Stimulated activated CD4-positive, alpha-beta T cell treated with anti-CD3 and anti-CD28 coated beads, Interleukin-12 subunit alpha, Interleukin-12 subunit beta, amount 100 ng/mL, for 48 hours (primary cell): ENCODE data around the gene KASH5.
A peak's percentile ranks its signal among the peaks of the same experiment; 100 is the strongest.
"Not testable (repeated sequence)": the region's sequence is repeated elsewhere in the genome, so short reads cannot be mapped to it uniquely, and the experiment has no call there.

Source experiments
- DNase-seq, 3 donors: peaks; one replicate each; pipeline ENCODE4 v3.0.0-alpha.2; 2020; ENCODE audit warnings: low read depth in 2 of 3, low spot score in 1 of 3

Gene KASH5

DNA sequence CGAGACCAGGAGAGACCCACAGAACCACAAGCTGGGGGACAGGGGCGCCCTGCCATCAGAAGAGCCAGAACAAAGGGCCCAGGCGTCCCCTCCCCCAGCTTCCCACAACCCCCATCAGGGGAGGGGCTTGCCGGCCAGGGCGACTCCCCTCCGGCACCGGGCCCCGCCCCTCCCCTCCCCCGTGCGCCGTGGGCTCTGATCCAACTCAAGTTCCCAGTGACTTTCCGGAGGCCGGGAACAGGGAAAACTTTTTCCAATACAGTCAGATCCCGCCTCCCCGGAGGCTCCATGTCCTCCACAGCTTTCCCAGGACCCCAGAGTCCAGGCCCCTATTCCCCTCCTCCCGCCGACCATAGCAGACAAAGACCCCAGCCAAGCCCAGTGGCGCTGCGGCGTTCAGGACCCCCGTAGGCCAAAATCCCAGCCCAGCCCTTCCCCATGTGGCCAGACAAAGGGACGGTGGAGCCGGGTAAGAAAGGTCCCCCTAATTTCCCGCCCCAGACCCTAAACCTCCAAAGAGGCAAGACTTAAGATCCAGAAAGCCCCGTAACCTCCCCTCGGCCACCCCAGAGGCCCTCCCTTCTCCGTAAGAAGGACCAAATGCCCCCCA lies 26.5 kb upstream of the KASH5 start:
- no peak for DNase-seq

DNA sequence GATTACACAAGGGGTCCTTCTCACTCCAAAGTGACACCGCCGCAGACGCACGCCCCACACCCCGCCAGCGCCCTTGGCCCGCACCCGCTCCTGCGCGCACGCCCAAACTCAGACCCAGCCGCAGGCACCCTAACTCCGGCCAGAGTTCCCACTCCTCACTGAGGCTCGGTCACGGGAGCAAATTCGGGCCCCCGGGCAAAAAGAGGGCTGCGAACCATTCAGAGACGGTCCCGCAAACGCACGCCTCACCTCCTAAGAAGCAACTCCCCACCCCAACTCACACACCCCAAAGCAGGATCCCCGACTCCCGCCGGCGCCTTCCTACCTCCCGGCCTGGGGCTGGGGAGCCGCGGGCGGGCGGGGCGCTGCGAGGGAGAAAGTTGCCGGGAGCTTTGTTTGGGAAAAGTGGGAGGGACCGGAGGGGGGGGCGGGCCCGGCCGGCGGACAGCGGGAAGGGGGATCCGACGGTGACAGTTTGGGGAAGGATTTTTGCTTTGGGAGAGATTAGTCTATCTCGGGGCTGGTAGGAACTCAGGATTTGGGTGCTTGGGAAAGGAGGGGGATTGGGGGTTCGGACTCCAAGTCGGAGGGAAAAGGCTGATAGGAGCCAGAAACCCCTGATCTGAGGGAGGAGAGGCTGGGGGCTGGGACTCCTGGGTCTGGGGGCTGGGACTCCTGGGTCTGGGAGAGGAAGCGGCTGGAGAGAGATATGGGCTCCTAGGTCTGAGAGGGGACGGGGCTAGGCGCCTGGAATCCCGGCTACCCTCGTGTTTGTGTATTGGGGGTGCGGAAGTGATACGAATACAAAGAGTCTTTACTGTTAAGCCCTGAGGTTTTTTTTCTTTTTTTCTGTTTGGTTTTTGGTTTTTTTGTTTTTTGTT lies 25.8 kb upstream of the KASH5 start, which contains the start of gene TEAD2:
Gene TEAD2 (minus strand): TSS at position 369 of the 881 bp plus-strand sequence. CDS start 2,341 bp downstream, outside the sequence.
- no peak for DNase-seq

GRCh38 chr19:49362929-49363267 lies 25.2 kb upstream of the KASH5 start:
- DNase-seq, result no peak

DNA sequence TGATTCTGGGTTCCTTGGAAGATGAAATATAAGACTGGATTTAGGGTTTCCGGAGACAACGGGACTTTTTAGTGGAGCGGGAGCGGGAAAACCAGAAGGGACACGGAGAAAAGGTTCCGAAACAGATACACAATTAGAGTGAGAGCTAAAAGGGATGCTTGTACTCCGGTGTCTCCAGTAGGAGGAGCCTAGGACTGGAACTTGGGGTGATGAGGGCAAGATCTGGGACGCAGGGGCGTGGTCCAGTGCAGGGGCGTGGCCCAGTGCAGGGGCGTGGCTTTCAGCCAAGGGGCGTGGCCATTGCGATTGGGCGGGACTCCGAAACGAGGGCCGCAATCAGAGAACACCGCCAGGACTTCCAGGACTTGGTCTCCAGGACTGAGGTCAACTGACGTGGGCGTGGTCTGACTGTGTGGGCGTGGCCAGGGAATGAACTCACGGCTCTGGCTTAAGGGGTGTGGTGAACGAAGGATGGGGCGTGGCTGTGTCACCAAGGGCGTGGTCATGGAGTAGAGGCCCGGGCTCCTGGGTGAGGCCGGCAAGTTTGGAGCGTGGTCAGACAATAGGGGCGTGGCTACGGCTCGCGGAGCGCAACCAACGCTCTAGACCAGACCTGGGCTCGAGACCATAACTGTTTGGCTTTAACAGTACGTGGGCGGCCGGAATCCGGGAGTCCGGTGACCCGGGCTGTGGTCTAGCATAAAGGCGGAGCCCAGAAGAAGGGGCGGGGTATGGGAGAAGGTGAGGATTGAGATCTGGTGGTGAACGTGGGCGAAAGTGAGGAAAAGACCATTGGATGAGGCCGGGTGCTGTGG lies 24.6 kb upstream of the KASH5 start, which contains the start of gene DKKL1:
Gene DKKL1 (plus strand): TSS at position 610 of the 815 bp plus-strand sequence. CDS start 122 bp downstream, at position 732.
- peak; percentile 75 to 87 (median 85) for DNase-seq

DNA sequence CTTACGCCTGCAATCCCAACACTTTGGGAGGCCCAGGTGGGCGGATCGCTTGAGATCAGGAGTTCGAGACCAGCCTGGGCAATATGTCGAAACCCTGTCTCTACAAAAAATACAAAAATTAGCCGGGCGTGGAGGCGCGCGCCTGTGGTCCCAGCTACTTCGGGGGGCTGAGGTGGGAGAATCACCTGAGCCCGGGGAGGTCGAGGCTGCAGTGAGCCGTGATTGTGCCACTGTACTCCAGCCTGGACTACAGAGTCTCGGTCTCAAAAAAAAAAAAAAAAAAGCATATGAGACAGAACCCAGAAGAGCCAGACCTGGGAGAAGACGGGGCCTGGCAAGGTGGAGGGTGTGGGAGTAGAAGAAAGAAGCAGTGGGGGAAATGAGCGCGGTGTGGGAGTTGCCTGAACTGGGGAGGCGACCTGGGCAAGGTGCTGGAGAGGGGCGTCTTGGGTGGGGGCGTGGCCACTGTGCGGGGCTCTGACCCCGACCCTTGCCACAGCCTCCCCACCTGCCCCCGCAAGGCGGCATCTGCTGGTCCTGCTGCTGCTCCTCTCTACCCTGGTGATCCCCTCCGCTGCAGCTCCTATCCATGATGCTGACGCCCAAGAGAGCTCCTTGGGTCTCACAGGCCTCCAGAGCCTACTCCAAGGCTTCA lies 23.8 kb upstream of the KASH5 start:
- DNase-seq, result no peak

DNA sequence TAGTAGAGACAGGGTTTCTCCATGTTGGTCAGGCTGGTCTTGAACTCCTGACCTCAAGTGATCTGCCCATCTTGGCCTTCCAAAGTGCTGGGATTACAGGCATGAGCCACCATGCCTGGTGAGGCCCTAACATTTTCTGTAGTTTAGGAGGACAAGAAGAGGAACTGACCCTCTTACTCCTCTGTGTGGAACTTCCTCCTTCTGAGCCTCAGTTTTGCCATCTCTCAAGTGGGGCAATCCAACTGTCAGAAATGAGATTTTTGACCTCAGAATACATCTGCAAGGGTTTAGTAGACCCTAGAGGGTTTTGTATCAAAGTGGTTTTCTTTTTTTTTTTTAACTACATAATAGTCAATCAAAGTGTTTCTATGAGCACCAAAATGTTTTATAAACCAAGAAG lies 21.9 kb upstream of the KASH5 start:
- DNase-seq, result no peak

DNA sequence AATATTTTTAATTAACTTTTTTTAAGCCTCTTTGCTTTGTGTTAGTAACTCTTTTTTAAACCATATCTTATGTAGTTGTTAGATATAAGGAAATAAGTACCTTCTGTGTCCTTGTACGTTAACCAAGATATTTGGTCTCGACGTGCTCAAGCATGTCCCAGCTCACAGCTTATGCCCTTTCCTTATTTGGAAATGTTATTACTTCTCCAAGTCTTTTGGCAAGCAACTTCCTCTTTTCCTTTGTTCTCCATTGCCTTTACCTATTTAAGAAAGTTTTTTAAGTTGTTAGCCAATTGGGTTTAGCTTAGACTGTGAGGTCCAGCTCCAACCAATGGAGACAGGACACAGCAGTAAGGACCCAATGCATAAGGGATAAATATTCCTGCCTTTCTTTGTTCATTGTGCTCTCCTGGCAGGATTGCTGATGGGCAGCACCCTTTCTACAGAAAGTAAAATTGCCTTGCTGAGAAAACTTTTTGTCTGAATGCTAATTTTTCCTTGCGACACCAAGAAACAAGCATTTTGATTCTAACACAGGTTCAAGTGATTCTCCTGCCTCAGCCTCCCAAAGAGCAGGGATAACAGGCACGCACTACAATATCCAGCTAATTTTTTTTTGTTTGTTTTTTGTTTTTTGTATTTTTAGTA lies 19.2 kb upstream of the KASH5 start:
- DNase-seq, result no peak

GRCh38 chr19:49371184-49371583 lies 16.9 kb upstream of the KASH5 start:
- DNase-seq, result no peak

DNA sequence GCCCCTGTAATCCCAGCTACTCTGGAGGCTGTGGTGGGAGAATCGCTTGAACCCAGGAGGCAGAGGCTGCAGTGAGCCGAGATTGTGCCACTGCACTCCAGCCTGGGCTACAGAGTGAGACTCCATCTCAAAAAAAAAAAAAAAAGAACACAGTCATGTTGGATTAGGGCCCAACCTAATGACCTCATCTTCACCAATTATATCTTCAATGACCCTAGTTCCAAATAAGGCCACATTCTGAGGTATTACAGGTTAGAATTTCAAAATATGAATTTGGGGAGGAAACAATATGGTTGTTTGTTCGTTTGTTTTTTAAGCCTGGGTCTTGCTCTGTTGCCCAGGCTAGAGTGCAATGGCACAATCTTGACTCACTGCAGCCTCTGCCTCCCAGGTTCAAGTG lies 14.9 kb upstream of the KASH5 start:
- not testable (repeated sequence) for DNase-seq

DNA sequence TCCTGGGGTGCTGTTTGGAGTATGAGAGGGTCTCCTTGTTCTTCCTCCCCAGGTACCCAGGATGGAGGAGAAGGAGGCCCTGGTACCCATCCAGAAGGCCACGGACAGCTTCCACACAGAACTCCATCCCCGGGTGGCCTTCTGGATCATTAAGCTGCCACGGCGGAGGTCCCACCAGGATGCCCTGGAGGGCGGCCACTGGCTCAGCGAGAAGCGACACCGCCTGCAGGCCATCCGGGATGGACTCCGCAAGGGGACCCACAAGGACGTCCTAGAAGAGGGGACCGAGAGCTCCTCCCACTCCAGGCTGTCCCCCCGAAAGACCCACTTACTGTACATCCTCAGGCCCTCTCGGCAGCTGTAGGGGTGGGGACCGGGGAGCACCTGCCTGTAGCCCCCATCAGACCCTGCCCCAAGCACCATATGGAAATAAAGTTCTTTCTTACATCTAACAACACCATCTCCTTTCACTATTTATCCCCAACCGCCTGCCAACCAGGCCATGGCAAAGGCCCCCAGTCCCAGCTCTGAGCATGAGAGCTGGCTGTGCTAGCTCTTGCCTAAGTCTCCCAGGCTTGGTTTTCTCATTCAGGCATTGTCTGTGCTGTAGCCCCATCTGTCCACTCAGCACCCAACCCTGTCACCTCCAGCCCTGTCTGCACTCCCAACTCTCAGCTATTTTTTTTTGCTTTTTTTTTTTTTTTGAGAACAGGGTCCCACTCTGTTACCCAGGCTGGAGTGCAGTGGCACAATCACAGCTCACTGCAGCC lies 13.2 kb upstream of the KASH5 start:
- DNase-seq, result no peak

GRCh38 chr19:49378512-49378911 lies 9.5 kb upstream of the KASH5 start:
- DNase-seq, result no peak

- DNase-seq, result no peak
These were observed 7.7 kb upstream of the KASH5 start for GRCh38 chr19:49380391-49380790.

GRCh38 chr19:49382639-49383038 lies 5.4 kb upstream of the KASH5 start:
- no peak for DNase-seq

GRCh38 chr19:49383599-49383998 lies 4.5 kb upstream of the KASH5 start:
- DNase-seq, result no peak

- no peak for DNase-seq
These were observed 1.4 kb downstream of the KASH5 start for GRCh38 chr19:49389406-49389805.

DNA sequence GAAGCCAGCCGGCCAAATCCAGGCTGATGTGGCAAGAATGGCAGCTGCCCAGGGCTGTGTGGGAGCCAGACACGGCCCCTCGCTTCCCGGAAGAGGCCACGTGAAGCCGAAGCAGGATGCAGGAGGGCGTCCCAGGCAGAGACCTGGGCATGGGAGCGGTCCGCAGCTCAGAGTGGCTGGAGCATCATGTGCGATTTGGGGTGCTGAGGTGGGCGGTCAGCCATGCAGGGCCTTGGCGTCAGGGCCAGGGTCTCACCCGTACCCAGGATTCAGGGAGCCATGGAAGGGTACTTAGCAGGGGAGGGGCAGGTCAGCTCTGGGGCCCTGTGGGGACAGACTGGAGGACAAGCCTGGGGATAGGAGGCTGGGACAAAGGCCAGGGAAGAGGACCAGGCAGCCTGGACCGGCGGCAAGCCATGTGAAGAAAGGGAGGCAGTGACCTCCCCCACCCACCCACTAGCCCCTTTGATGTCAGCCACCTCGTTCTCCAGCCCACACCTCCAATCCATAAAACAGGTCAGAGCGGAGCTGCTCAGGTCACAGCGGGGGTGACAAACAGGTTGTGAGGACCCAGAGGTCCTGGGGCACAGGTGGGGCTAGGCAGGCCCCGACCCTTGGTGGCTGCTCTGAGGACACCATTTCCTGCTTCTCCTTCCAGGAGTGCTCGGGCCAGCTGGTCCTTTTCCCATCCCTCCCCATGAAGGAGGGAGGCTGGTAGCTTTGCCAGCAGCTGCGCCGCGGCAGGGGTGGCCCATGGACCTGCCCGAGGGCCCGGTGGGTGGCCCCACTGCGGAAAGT lies 2.3 kb downstream of the KASH5 start:
- DNase-seq, result no peak

DNA sequence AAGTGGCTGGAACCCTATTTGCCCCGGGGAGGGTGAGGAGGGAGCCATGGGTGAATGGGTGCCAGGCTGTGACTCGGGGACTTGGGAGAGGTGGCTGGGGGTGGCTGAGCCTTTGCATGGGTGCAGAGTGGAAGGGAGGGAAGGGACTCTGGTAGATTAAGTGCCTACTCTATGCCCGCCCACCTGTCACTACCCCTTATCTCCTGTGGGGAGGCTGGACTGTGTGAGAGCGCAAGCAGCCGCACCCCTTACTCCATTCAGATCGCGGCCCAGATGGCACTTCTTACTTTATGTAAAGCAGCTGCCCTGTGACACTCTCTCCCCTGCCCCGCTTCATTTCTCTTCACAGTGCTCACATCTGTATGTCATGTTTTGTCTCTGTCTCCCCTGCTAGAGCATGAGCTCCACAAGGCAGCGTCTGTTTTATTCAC lies 2.9 kb downstream of the KASH5 start:
- no peak for DNase-seq

DNA sequence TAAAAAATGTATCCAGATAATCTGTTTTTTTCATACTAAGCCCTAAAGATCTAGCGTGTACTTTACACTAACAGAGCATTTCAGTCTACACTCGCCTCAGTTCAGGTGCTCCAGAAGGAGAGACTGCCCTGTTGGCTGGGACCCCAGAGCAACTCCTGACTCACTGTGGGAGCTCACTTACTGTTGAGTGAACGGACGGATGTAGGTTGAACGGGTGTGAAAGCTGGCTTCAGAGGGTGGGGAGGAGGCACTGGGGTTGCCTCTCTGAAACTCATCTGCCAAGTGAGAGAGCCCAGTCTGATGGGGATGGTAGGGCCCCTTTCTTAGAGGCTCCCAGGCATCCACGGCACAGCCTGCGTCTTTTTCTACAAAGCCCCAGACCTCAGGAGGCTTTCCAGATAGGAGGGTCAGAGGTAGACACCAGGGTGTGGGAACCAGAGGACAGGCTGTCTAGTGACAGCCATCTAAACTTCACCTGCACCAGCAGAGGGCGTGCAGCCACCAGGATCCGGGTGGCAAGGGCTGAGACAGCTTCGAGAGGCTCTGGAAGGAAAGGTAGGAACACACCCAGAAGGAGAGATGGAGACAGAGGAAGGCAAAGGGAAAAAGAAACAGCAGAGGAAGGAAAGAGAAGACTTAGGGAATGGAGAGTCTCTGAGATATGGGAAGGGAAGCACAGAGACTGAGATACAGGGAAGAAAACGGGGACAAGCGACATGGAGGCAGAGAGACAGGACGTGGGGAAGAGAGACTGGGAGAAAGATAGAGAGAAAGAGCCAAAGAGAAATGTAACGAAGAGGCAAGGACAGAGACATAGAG lies 3.7 kb downstream of the KASH5 start:
- DNase-seq, result peak; percentile 57 to 76 (median 59)
